Ishikawa (cell line): ENCODE results near the gene CAMK4.

Experiments
- CEBPB ChIP-seq: IDR thresholded peaks from 2 replicates; pipeline ENCODE4 v1.6.1; 2012
- EP300 ChIP-seq: IDR thresholded peaks from 2 replicates; pipeline ENCODE4 v1.6.1; 2012; ENCODE audit warnings: borderline replicate concordance
- NFIC ChIP-seq: IDR thresholded peaks from 2 replicates; pipeline ENCODE4 v1.6.1; 2012
- RAD21 ChIP-seq: IDR thresholded peaks from 2 replicates; pipeline ENCODE4 v1.6.1; 2012; ENCODE audit warnings: low read depth
- TEAD4 ChIP-seq: IDR thresholded peaks from 2 replicates; pipeline ENCODE4 v1.6.1; 2012
- USF1 ChIP-seq: IDR thresholded peaks from 2 replicates; pipeline ENCODE4 v1.6.1; 2012
- YY1 ChIP-seq: IDR thresholded peaks from 2 replicates; pipeline ENCODE4 v1.6.1; 2012; ENCODE audit warnings: low read depth
- ZBTB7A ChIP-seq: IDR thresholded peaks from 2 replicates; pipeline ENCODE4 v1.6.1; 2012; ENCODE audit warnings: low read depth

DNA sequence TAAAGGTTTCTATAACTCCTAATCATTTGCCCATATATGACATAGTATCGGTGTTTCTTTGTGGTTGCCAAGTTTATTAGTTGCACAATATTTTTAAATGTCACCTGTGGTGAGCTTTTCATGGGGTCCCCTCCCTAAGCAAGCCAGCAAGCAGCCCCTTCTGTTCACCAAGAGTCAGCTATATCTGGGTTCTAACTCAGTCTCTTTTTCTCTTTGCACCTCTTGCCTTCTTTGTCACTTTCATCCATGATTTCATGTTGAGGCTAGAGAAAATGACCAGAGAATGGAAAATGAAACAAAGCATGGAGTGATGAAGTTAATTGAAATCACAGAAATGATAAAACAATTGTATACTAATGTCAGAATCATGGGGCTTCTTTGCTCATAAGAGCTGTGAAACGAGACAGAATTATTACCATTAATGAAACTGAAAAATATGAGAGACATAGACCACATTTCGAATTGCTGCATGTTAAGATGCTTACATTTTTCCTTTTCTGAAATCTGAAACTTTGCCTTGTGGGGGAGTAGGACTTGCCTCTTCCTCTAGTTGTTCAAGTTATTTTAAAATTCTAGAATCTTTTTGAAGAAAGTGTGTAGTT is 75.7 kb downstream of the CAMK4 start:
- TF ChIP-seq CEBPB, result no peak
- TF ChIP-seq USF1, result no peak
- no peak for TF ChIP-seq RAD21
- TF ChIP-seq YY1, result no peak
- no peak for TF ChIP-seq ZBTB7A
- no peak for TF ChIP-seq NFIC
- no peak for TF ChIP-seq EP300
- TF ChIP-seq TEAD4, result no peak
